PC-3 (cell line): Measurements from ENCODE around the gene CACNA1C. TPM values are rescaled to one million over a fixed set of nuclear protein-coding genes. Genes with fewer than 3 reads are reported as not detected.

Source experiments
- ATAC-seq: fragments of 200-7000 bp; cut with Tn5 transposase; 2 replicates; pipeline ENCODE4 v1.9.1; 2020; ENCODE audit warnings: mild to moderate bottlenecking, moderate library complexity
- BruUV-seq: library from RNA; stranded (reverse); fragments of 400-500 nt; replicated peaks from 2 replicates; lab custom pipeline; 2021; lab: Mats Ljungman, UMichigan
- CTCF ChIA-PET: fragments of 300-600 bp; sonication (Branson Sonifier 250); formaldehyde crosslinking; loops from one replicate; lab custom pipeline; 2022; ENCODE audit warnings: antibody characterized with exemption; lab: Charles Lee
- POLR2A ChIA-PET: fragments of 300-600 bp; sonication (Branson Sonifier 250); formaldehyde crosslinking; loops from one replicate; lab custom pipeline; 2022; ENCODE audit warnings: antibody characterized with exemption; ENCODE audit not compliant: unreplicated experiment; lab: Charles Lee
- DNase-seq: peaks from one replicate; pipeline ENCODE4 v3.0.0-alpha.2; 2015
- H2AFZ ChIP-seq: fragments of 300-600 bp; sonication (generic); 2 replicates; pipeline ENCODE4 v1.6.0; 2016; ENCODE audit warnings: antibody characterized with exemption, low read length
- H3F3A ChIP-seq: fragments of 300-600 bp; sonication (generic); one replicate; pipeline ENCODE4 v1.6.0; 2017; ENCODE audit warnings: antibody characterized with exemption, low read length, control low read depth, mild to moderate bottlenecking; ENCODE audit not compliant: unreplicated experiment
- H3K27ac ChIP-seq: fragments of 300-600 bp; sonication (generic); 2 replicates; pipeline ENCODE4 v1.5.1; 2016; ENCODE audit warnings: mild to moderate bottlenecking, low read length
- H3K27me3 ChIP-seq: fragments of 300-600 bp; sonication (generic); 2 replicates; pipeline ENCODE4 v1.6.1; 2016; ENCODE audit warnings: low read length, mixed read lengths
- H3K36me3 ChIP-seq: fragments of 300-600 bp; sonication (generic); 2 replicates; pipeline ENCODE4 v1.6.1; 2016; ENCODE audit warnings: low read depth, mixed run types, low read length, mixed read lengths
- H3K4me1 ChIP-seq: fragments of 300-600 bp; sonication (generic); 2 replicates; pipeline ENCODE4 v1.5.1; 2016; ENCODE audit warnings: low read length; ENCODE audit not compliant: insufficient read depth
- H3K4me2 ChIP-seq: fragments of 300-600 bp; sonication (generic); 2 replicates; pipeline ENCODE4 v1.6.0; 2016; ENCODE audit warnings: low read length
- H3K4me3 ChIP-seq: fragments of 300-600 bp; sonication (generic); 2 replicates; pipeline ENCODE4 v1.5.1; 2016; ENCODE audit warnings: mild to moderate bottlenecking, low read length, mixed read lengths
- H3K79me2 ChIP-seq: fragments of 300-600 bp; sonication (generic); 2 replicates; pipeline ENCODE4 v1.6.1; 2017; ENCODE audit warnings: low read length, mixed read lengths
- H3K9ac ChIP-seq: fragments of 300-600 bp; sonication (generic); 2 replicates; pipeline ENCODE4 v1.6.0; 2016; ENCODE audit warnings: mild to moderate bottlenecking, low read length
- H3K9me2 ChIP-seq: fragments of 300-600 bp; sonication (generic); replicated peaks from 2 replicates; pipeline ENCODE4 v1.6.1; 2016; ENCODE audit warnings: mixed run types, low read length, mixed read lengths
- H3K9me3 ChIP-seq: fragments of 300-600 bp; sonication (generic); 2 replicates; pipeline ENCODE4 v1.6.1; 2016; ENCODE audit warnings: low read length, mixed read lengths
- H4K20me1 ChIP-seq: fragments of 300-600 bp; sonication (generic); 2 replicates; pipeline ENCODE4 v1.6.1; 2016; ENCODE audit warnings: low read length, mixed read lengths
- EZH2 ChIP-seq: fragments of 300-600 bp; sonication (generic); IDR thresholded peaks from one replicate; pipeline ENCODE4 v1.6.1; 2017; ENCODE audit warnings: antibody characterized with exemption, mild to moderate bottlenecking, low read length; ENCODE audit not compliant: unreplicated experiment
- EZH2phosphoT487 ChIP-seq: fragments of 300-600 bp; sonication (generic); IDR thresholded peaks from 2 replicates; pipeline ENCODE4 v1.6.1; 2018; ENCODE audit warnings: mild to moderate bottlenecking, antibody characterized with exemption, low read length, borderline replicate concordance
- intact Hi-C: fragments of 100-400 bp; cut with micrococcal nuclease; formaldehyde crosslinking; loops from 2 replicates; pipeline ENCODE4 v1.9.0; 2023
- total RNA-seq: library from RNA; depleted of rRNA; stranded (reverse); fragments of >200 nt; gene quantifications from 2 replicates; pipeline ENCODE4 v1.2.3, GENCODE V29; 2014
- TF ChIP-seq, protein P1 (sequence below): fragments of 300-600 bp; sonication (generic); conservative IDR thresholded peaks from 2 replicates; pipeline ENCODE4 v1.5.1; 2017; ENCODE audit warnings: antibody characterized with exemption, low read depth, mild to moderate bottlenecking, low read length

The CACNA1C gene
- total RNA-seq, 1 experiment from 2014 or later, result not detected

DNA sequence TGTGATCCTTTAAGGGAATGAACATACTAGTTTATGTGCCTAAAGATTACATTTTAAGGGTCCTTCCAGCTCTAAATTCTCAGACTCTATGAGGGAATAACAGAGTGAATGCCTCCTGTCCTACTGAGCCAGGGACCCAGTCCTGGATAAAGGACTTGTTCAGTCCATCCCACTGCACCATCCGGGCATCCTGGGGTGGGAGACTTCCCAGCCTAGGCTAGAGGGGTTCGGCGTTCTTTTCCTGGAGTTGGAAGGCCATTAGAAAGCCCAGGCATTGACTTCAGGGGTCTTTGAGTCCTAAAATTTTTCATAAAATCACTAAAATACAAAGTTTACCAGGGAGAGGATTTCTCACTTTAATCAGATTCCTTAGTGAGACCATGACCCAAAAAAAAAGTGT lies 614.1 kb downstream of the CACNA1C start:
- H3K27me3 ChIP-seq, result peaks cover 86% of the 10 kb centered on the region
- ChIA-PET POLR2A (no interaction called here), CTCF (no interaction called here)
- ATAC-seq (no peak), DNase-seq (no peak)
- H3K9me3 ChIP-seq, result no peaks in the 10 kb centered on the region
- no peak overlapping the region for H3K27ac ChIP-seq
- no peaks in the 10 kb centered on the region for H3F3A ChIP-seq
- H3K4me1 ChIP-seq, result no peaks in the 10 kb centered on the region
- TF ChIP-seq, protein P1, sequence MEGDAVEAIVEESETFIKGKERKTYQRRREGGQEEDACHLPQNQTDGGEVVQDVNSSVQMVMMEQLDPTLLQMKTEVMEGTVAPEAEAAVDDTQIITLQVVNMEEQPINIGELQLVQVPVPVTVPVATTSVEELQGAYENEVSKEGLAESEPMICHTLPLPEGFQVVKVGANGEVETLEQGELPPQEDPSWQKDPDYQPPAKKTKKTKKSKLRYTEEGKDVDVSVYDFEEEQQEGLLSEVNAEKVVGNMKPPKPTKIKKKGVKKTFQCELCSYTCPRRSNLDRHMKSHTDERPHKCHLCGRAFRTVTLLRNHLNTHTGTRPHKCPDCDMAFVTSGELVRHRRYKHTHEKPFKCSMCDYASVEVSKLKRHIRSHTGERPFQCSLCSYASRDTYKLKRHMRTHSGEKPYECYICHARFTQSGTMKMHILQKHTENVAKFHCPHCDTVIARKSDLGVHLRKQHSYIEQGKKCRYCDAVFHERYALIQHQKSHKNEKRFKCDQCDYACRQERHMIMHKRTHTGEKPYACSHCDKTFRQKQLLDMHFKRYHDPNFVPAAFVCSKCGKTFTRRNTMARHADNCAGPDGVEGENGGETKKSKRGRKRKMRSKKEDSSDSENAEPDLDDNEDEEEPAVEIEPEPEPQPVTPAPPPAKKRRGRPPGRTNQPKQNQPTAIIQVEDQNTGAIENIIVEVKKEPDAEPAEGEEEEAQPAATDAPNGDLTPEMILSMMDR, result no peak
- TF ChIP-seq EZH2 (no peak), EZH2phosphoT487 (no peak)
- BruUV-seq, result no TSS peak
- no peaks in the 10 kb centered on the region for H3K36me3 ChIP-seq
- no peak overlapping the region for H3K9ac ChIP-seq
- H2AFZ ChIP-seq, result no peak overlapping the region
- H3K79me2 ChIP-seq, result no peaks in the 10 kb centered on the region
- H3K4me2 ChIP-seq, result no peak overlapping the region
- H3K4me3 ChIP-seq, result no peak overlapping the region
- H3K9me2 ChIP-seq, result no peaks in the 10 kb centered on the region
- H4K20me1 ChIP-seq, result no peaks in the 10 kb centered on the region
- intact Hi-C loops, result no loop called here

DNA sequence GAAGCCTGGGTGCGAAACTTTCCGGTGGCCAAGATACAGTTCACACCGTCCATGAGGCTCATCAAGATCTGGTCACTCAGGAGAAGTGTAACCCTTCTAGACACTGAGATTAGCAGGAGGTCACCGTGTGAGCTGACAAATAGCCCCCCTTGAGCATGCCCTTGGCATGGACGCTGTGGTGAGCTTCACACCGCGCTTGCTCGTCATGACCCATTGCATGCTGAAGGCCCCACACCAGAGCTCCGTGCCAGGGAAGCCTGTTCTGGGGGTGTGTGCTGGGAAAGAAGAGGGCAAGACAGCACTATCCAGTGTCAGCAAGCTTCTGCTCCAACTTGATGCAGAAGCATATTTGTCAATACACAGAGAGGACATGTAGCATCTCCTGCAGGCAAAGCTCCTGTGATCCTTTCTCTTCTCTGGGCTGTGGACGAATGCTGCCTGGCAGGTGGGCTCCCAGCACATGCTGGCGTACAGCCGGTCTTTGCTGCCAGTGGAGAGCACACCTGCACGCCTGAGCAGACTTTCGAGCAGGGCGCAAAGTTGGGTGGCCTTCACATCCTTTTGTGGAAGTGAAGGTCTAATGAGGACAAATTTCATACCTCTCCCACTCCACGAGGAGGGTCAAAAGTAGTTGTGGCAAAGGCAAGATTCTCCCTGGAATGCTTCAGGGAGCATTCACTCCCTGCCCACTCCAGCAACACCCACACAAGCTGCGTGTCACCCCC lies 615.1 kb downstream of the CACNA1C start:
- H3K79me2 ChIP-seq, result no peaks in the 10 kb centered on the region
- H3K4me3 ChIP-seq, result no peak overlapping the region
- H3K9me2 ChIP-seq, result no peaks in the 10 kb centered on the region
- TF ChIP-seq, protein P1, result no peak
- TF ChIP-seq EZH2, result no peak
- no peak for TF ChIP-seq EZH2phosphoT487
- POLR2A ChIA-PET, result no interaction called here
- H3F3A ChIP-seq, result no peaks in the 10 kb centered on the region
- H3K27ac ChIP-seq, result no peak overlapping the region
- intact Hi-C loops, result no loop called here
- H3K27me3 ChIP-seq, result peaks cover 87% of the 10 kb centered on the region
- DNase-seq, result no peak
- CTCF ChIA-PET, result no interaction called here
- no peaks in the 10 kb centered on the region for H3K9me3 ChIP-seq
- H3K4me1 ChIP-seq, result no peaks in the 10 kb centered on the region
- no peak overlapping the region for H2AFZ ChIP-seq
- no peak overlapping the region for H3K9ac ChIP-seq
- no peak for ATAC-seq
- no peaks in the 10 kb centered on the region for H4K20me1 ChIP-seq
- H3K36me3 ChIP-seq, result no peaks in the 10 kb centered on the region
- no peak overlapping the region for H3K4me2 ChIP-seq
- no TSS peak for BruUV-seq

DNA sequence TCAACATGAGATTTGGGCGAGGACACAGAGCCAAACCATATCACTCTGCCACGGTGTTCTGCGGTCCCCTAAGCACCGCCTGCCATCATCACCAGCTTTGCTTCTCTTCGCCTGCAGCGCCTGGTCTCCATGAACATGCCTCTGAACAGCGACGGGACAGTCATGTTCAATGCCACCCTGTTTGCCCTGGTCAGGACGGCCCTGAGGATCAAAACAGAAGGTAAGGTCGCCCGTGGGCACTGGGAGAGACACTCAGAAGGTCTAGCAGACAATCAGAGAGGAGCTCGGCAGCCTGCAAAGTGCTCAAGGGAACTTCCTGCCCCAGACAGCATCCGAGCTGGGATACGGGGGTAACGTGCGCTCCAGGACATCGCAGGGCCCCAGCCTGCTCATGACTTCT lies 616.0 kb downstream of the CACNA1C start:
- H2AFZ ChIP-seq, result no peak overlapping the region
- ATAC-seq, result no peak
- no peak overlapping the region for H3K4me2 ChIP-seq
- no peak overlapping the region for H3K4me3 ChIP-seq
- no peaks in the 10 kb centered on the region for H3K9me3 ChIP-seq
- peaks cover 89% of the 10 kb centered on the region for H3K27me3 ChIP-seq
- intact Hi-C loops, result no loop called here
- ChIA-PET POLR2A (no interaction called here), CTCF (no interaction called here)
- H3K79me2 ChIP-seq, result no peaks in the 10 kb centered on the region
- H3K9me2 ChIP-seq, result no peaks in the 10 kb centered on the region
- TF ChIP-seq, protein P1, result no peak
- no peaks in the 10 kb centered on the region for H3K4me1 ChIP-seq
- DNase-seq, result no peak
- no peaks in the 10 kb centered on the region for H3F3A ChIP-seq
- no peak overlapping the region for H3K27ac ChIP-seq
- H3K36me3 ChIP-seq, result no peaks in the 10 kb centered on the region
- no TSS peak for BruUV-seq
- no peaks in the 10 kb centered on the region for H4K20me1 ChIP-seq
- H3K9ac ChIP-seq, result no peak overlapping the region
